Skeletal muscle cell (primary cell): Measurements from ENCODE around the gene EVL.

Source experiments
- DNase-seq: peaks from one replicate; pipeline ENCODE4 v3.0.0-alpha.2; 2010; ENCODE audit warnings: low read depth
- H3K4me3 ChIP-seq: 2 replicates; pipeline ENCODE4 v1.5.1; 2011; ENCODE audit warnings: low read depth, mild to moderate bottlenecking, control low read depth, low read length, moderate library complexity

The EVL gene

GRCh38 chr14:100034961-100035500, 30.2 kb upstream of the EVL start:
- no peak overlapping the region for H3K4me3 ChIP-seq
- no peak for DNase-seq

GRCh38 chr14:100035700-100036099, 29.5 kb upstream of the EVL start:
- no peak for DNase-seq
- no peak overlapping the region for H3K4me3 ChIP-seq

GRCh38 chr14:100037353-100037752, 27.9 kb upstream of the EVL start:
- peak; percentile 48 for DNase-seq
- no peak overlapping the region for H3K4me3 ChIP-seq

GRCh38 chr14:100038065-100038464, 27.2 kb upstream of the EVL start:
- no peak overlapping the region for H3K4me3 ChIP-seq
- DNase-seq = no peak

- no peak overlapping the region for H3K4me3 ChIP-seq
- DNase-seq = no peak
Measured at GRCh38 chr14:100039903-100040302, 25.3 kb upstream of the EVL start.

- DNase-seq = no peak
- no peak overlapping the region for H3K4me3 ChIP-seq
Measured at GRCh38 chr14:100041271-100041670, 24.0 kb upstream of the EVL start.

- no peak for DNase-seq
- no peak overlapping the region for H3K4me3 ChIP-seq
Measured at GRCh38 chr14:100042286-100042685, 22.9 kb upstream of the EVL start.

GRCh38 chr14:100045642-100046344, 19.4 kb upstream of the EVL start:
- H3K4me3 ChIP-seq = no peak overlapping the region
- no peak for DNase-seq

- no peak overlapping the region for H3K4me3 ChIP-seq
- DNase-seq = no peak
Measured at GRCh38 chr14:100047600-100047999, 17.6 kb upstream of the EVL start.

- no peak for DNase-seq
- no peak overlapping the region for H3K4me3 ChIP-seq
Measured at GRCh38 chr14:100048786-100049185, 16.4 kb upstream of the EVL start.

- no peak overlapping the region for H3K4me3 ChIP-seq
- DNase-seq = peak; percentile 74
Measured at GRCh38 chr14:100049220-100049619, 16.0 kb upstream of the EVL start.

- H3K4me3 ChIP-seq = no peak overlapping the region
- no peak for DNase-seq
Measured at GRCh38 chr14:100051103-100051502, 14.1 kb upstream of the EVL start.

- no peak overlapping the region for H3K4me3 ChIP-seq
- no peak for DNase-seq
Measured at GRCh38 chr14:100051543-100051942, 13.7 kb upstream of the EVL start.

- DNase-seq = no peak
- no peak overlapping the region for H3K4me3 ChIP-seq
Measured at GRCh38 chr14:100052819-100053218, 12.4 kb upstream of the EVL start.

GRCh38 chr14:100054316-100055075, 10.7 kb upstream of the EVL start:
- DNase-seq = no peak

GRCh38 chr14:100056431-100056830, 8.8 kb upstream of the EVL start:
- no peak for DNase-seq
- no peak overlapping the region for H3K4me3 ChIP-seq

More at GRCh38 chr14:100054316-100055075, 10.7 kb upstream of the EVL start:
- no peak overlapping the region for H3K4me3 ChIP-seq

- no peak for DNase-seq
- H3K4me3 ChIP-seq = no peak overlapping the region
Measured at GRCh38 chr14:100056964-100057795, 8.0 kb upstream of the EVL start.

- no peak for DNase-seq
- no peak overlapping the region for H3K4me3 ChIP-seq
Measured at GRCh38 chr14:100058777-100059437, 6.3 kb upstream of the EVL start.

- no peak for DNase-seq
Measured at GRCh38 chr14:100059438-100059781, 5.8 kb upstream of the EVL start.

GRCh38 chr14:100060760-100061159, 4.5 kb upstream of the EVL start:
- DNase-seq = no peak

More at GRCh38 chr14:100059438-100059781, 5.8 kb upstream of the EVL start:
- H3K4me3 ChIP-seq = no peak overlapping the region

More at GRCh38 chr14:100060760-100061159, 4.5 kb upstream of the EVL start:
- H3K4me3 ChIP-seq = no peak overlapping the region
